ENCODE measurements around the gene NFKBIA. TPM values are rescaled to one million over a fixed set of nuclear protein-coding genes. Genes with fewer than 3 reads are reported as not detected.
"Not testable (repeated sequence)": the region's sequence is repeated elsewhere in the genome, so short reads cannot be mapped to it uniquely, and the experiment has no call there.

NFKBIA gene
- total RNA-seq, 2 donors from 2014 or later: 391 to 596 TPM

GRCh38 chr14:35383569-35384454, 20.7 kb downstream of the NFKBIA start:
- DNase-seq (no peak), ATAC-seq (replicated peaks in 1 of 2) (no peak)
- H3K27me3 Mint-ChIP-seq (ENCODE audit: low read depth): no peaks in the 10 kb centered on the region
- peaks cover 5% of the 10 kb centered on the region for H3K4me1 Mint-ChIP-seq (ENCODE audit: low read depth)
- no peaks in the 10 kb centered on the region for H3K36me3 Mint-ChIP-seq (ENCODE audit: insufficient read depth in 2 of 2)
- H3K9me3 Mint-ChIP-seq: no peaks in the 10 kb centered on the region
- H3K4me3 Mint-ChIP-seq: no peak overlapping the region
- no peak overlapping the region for H3K27ac Mint-ChIP-seq

- DNase-seq: no peak
- no peak for ATAC-seq (replicated peaks in 1 of 2)
- H3K9me3 Mint-ChIP-seq: no peaks in the 10 kb centered on the region
- no peaks in the 10 kb centered on the region for H3K27me3 Mint-ChIP-seq (ENCODE audit: low read depth)
- H3K4me1 Mint-ChIP-seq (ENCODE audit: low read depth): peaks cover 8% of the 10 kb centered on the region
- no peaks in the 10 kb centered on the region for H3K36me3 Mint-ChIP-seq (ENCODE audit: insufficient read depth in 2 of 2)
- no peak overlapping the region for H3K27ac Mint-ChIP-seq
- H3K4me3 Mint-ChIP-seq: no peak overlapping the region
Observed at GRCh38 chr14:35380794-35381193, 23.8 kb downstream of the NFKBIA start.

GRCh38 chr14:35379234-35379933, 25.2 kb downstream of the NFKBIA start:
- ATAC-seq (replicated peaks in 1 of 2); H3K36me3 Mint-ChIP-seq (ENCODE audit: insufficient read depth in 2 of 2); H3K9me3 Mint-ChIP-seq; H3K27ac Mint-ChIP-seq; DNase-seq; H3K27me3 Mint-ChIP-seq (ENCODE audit: low read depth); H3K4me3 Mint-ChIP-seq: not testable (repeated sequence)
- peaks cover 11% of the 10 kb centered on the region for H3K4me1 Mint-ChIP-seq (ENCODE audit: low read depth)

GRCh38 chr14:35378425-35379233, 25.9 kb downstream of the NFKBIA start:
- no peak overlapping the region for H3K4me3 Mint-ChIP-seq
- H3K27me3 Mint-ChIP-seq (ENCODE audit: low read depth): no peaks in the 10 kb centered on the region
- no peak overlapping the region for H3K27ac Mint-ChIP-seq
- ATAC-seq (replicated peaks in 1 of 2): no peak
- H3K36me3 Mint-ChIP-seq (ENCODE audit: insufficient read depth in 2 of 2): no peaks in the 10 kb centered on the region
- no peaks in the 10 kb centered on the region for H3K9me3 Mint-ChIP-seq
- peaks cover 11% of the 10 kb centered on the region for H3K4me1 Mint-ChIP-seq (ENCODE audit: low read depth)
- no peak for DNase-seq

GRCh38 chr14:35375558-35376025, 29.0 kb downstream of the NFKBIA start:
- Mint-ChIP-seq H3K27me3 (ENCODE audit: low read depth) (no peaks in the 10 kb centered on the region), H3K27ac (no peak overlapping the region), H3K4me3 (no peak overlapping the region), H3K36me3 (ENCODE audit: insufficient read depth in 2 of 2) (peaks cover 5 to 6% of the 10 kb centered on the region in 2 donors), H3K9me3 (peaks cover 4 to 6% of the 10 kb centered on the region in 2 donors), H3K4me1 (ENCODE audit: low read depth) (peaks cover 16% of the 10 kb centered on the region)
- DNase-seq (no peak), ATAC-seq (replicated peaks in 1 of 2) (peak; percentile 34 to 54)

- DNase-seq (no peak), ATAC-seq (replicated peaks in 1 of 2) (no peak)
- Mint-ChIP-seq H3K4me3 (no peak overlapping the region), H3K27ac (no peak overlapping the region), H3K27me3 (ENCODE audit: low read depth) (no peaks in the 10 kb centered on the region), H3K36me3 (ENCODE audit: insufficient read depth in 2 of 2) (peaks cover 6% of the 10 kb centered on the region in 2 donors), H3K4me1 (ENCODE audit: low read depth) (peaks cover 11% of the 10 kb centered on the region), H3K9me3 (peaks cover 4 to 6% of the 10 kb centered on the region in 2 donors)
Observed at GRCh38 chr14:35374263-35374712, 30.3 kb downstream of the NFKBIA start.

GRCh38 chr14:35373208-35373607, 31.3 kb downstream of the NFKBIA start:
- not testable (repeated sequence) for ATAC-seq (replicated peaks in 1 of 2); H3K9me3 Mint-ChIP-seq; DNase-seq; H3K27me3 Mint-ChIP-seq (ENCODE audit: low read depth); H3K4me3 Mint-ChIP-seq; H3K36me3 Mint-ChIP-seq (ENCODE audit: insufficient read depth in 2 of 2)
- Mint-ChIP-seq H3K4me1 (ENCODE audit: low read depth) (peaks cover 17% of the 10 kb centered on the region), H3K27ac (peak overlapping the region; percentile 79)

- H3K27me3 Mint-ChIP-seq (ENCODE audit: low read depth): no peaks in the 10 kb centered on the region
- no peak overlapping the region for H3K27ac Mint-ChIP-seq
- no peak for ATAC-seq (replicated peaks in 1 of 2)
- H3K4me3 Mint-ChIP-seq: no peak overlapping the region
- peaks cover 39% of the 10 kb centered on the region for H3K4me1 Mint-ChIP-seq (ENCODE audit: low read depth)
- H3K36me3 Mint-ChIP-seq (ENCODE audit: insufficient read depth in 2 of 2): peaks cover 6% of the 10 kb centered on the region in 2 donors
- DNase-seq: no peak
- peaks cover 4 to 6% of the 10 kb centered on the region in 2 donors for H3K9me3 Mint-ChIP-seq
Observed at GRCh38 chr14:35370969-35371368, 33.6 kb downstream of the NFKBIA start.

GRCh38 chr14:35369701-35370191, 34.8 kb downstream of the NFKBIA start:
- Mint-ChIP-seq H3K9me3 (peaks cover 4 to 6% of the 10 kb centered on the region in 2 donors), H3K4me1 (ENCODE audit: low read depth) (peaks cover 46% of the 10 kb centered on the region), H3K27me3 (ENCODE audit: low read depth) (no peaks in the 10 kb centered on the region), H3K36me3 (ENCODE audit: insufficient read depth in 2 of 2) (peaks cover 6% of the 10 kb centered on the region in 2 donors), H3K4me3 (no peak overlapping the region), H3K27ac (no peak overlapping the region)
- DNase-seq (no peak), ATAC-seq (replicated peaks in 1 of 2) (no peak)

- Mint-ChIP-seq H3K27ac (peak overlapping the region; percentile 50), H3K4me1 (ENCODE audit: low read depth) (peaks cover 53% of the 10 kb centered on the region)
Observed at GRCh38 chr14:35368583-35369392, 35.8 kb downstream of the NFKBIA start.

GRCh38 chr14:35368139-35368460, 36.4 kb downstream of the NFKBIA start:
- ATAC-seq (replicated peaks in 1 of 2) (no peak), DNase-seq (peak; percentile 27 to 35)
- peak overlapping the region; percentile 64 to 72 for H3K4me3 Mint-ChIP-seq
- H3K27me3 Mint-ChIP-seq (ENCODE audit: low read depth): no peaks in the 10 kb centered on the region
- H3K36me3 Mint-ChIP-seq (ENCODE audit: insufficient read depth in 2 of 2): peaks cover 6% of the 10 kb centered on the region in 2 donors
- H3K4me1 Mint-ChIP-seq (ENCODE audit: low read depth): peaks cover 60% of the 10 kb centered on the region
- H3K9me3 Mint-ChIP-seq: peaks cover 4 to 6% of the 10 kb centered on the region in 2 donors
- peak overlapping the region; percentile 68 for H3K27ac Mint-ChIP-seq

More at GRCh38 chr14:35368583-35369392, 35.8 kb downstream of the NFKBIA start:
- Mint-ChIP-seq H3K4me3 (peak overlapping the region; percentile 64 to 72), H3K9me3 (peaks cover 4 to 6% of the 10 kb centered on the region in 2 donors), H3K27me3 (ENCODE audit: low read depth) (no peaks in the 10 kb centered on the region), H3K36me3 (ENCODE audit: insufficient read depth in 2 of 2) (peaks cover 6% of the 10 kb centered on the region in 2 donors)
- DNase-seq (no peak), ATAC-seq (replicated peaks in 1 of 2) (no peak)

- Mint-ChIP-seq H3K27me3 (ENCODE audit: low read depth) (no peaks in the 10 kb centered on the region), H3K4me3 (peak overlapping the region; percentile 87 to 95), H3K36me3 (ENCODE audit: insufficient read depth in 2 of 2) (peaks cover 6% of the 10 kb centered on the region in 2 donors), H3K4me1 (ENCODE audit: low read depth) (peaks cover 66% of the 10 kb centered on the region), H3K27ac (peak overlapping the region; percentile 100), H3K9me3 (peaks cover 4 to 6% of the 10 kb centered on the region in 2 donors)
- DNase-seq (no peak), ATAC-seq (replicated peaks in 1 of 2) (no peak)
Observed at GRCh38 chr14:35367056-35367372, 37.5 kb downstream of the NFKBIA start.

Data from activated T-cell treated with anti-CD3 and anti-CD28 coated beads, Interleukin-2, amount 50 U/mL, for 72 hours (primary cell).